Thyroid gland (tissue), 4 donors: Measurements from ENCODE around the gene NPPC.

ENCODE experiments used
- CTCF ChIP-seq, 6 experiments: fragments of 200-600 bp in 3 of 6; fragments of 450-650 bp in 3 of 6; sonication (generic) in 3 of 6; IDR thresholded peaks; one replicate each; pipeline ENCODE4 v1.5.1; 2016 to 2019; ENCODE audit warnings: antibody characterized with exemption in 6 of 6, mild to moderate bottlenecking in 2 of 6, inconsistent platforms in 1 of 6, moderate library complexity in 1 of 6
- POLR2A ChIP-seq, 2 donors: fragments of 450-650 bp; IDR thresholded peaks; one replicate each; pipeline ENCODE4 v1.6.1; 2017; ENCODE audit warnings: antibody characterized with exemption in 2 of 2, mild to moderate bottlenecking in 2 of 2, moderate library complexity in 1 of 2

GRCh38 chr2:231970461-231970860 lies 44.3 kb upstream of the NPPC start:
- no peak for TF ChIP-seq CTCF (IDR thresholded peaks at IDR 0.05)
- TF ChIP-seq POLR2A (IDR thresholded peaks at IDR 0.05) = no peak
